ENCODE results near the gene DSP.

Gene DSP

DNA sequence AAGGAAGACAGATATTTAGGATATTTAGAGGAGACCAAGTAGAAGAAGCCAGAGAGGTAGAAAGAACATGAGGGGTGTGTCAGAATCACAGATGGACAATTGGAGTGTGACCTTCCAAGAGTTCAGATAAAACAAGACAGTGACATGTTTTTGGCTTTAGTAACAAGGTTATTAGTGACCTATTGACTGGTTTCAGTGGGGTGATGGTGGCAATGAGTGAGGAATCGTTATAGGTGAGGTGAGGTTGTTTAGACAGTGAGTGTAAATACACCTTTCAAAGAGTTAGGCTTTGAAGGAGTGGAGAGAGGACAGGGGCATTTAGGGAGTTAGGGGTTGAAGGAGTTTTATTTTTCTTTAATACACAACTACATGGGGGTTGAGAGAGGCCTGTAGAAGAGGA is 51.8 kb downstream of the DSP start:
- H3K4me3 ChIP-seq (ENCODE audit: low read depth, low read length), result no peak overlapping the region
- TF ChIP-seq, protein P1, sequence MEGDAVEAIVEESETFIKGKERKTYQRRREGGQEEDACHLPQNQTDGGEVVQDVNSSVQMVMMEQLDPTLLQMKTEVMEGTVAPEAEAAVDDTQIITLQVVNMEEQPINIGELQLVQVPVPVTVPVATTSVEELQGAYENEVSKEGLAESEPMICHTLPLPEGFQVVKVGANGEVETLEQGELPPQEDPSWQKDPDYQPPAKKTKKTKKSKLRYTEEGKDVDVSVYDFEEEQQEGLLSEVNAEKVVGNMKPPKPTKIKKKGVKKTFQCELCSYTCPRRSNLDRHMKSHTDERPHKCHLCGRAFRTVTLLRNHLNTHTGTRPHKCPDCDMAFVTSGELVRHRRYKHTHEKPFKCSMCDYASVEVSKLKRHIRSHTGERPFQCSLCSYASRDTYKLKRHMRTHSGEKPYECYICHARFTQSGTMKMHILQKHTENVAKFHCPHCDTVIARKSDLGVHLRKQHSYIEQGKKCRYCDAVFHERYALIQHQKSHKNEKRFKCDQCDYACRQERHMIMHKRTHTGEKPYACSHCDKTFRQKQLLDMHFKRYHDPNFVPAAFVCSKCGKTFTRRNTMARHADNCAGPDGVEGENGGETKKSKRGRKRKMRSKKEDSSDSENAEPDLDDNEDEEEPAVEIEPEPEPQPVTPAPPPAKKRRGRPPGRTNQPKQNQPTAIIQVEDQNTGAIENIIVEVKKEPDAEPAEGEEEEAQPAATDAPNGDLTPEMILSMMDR (IDR thresholded peaks at IDR 0.05; ENCODE audit: control insufficient read depth, extremely low read depth, insufficient read depth), result no peak
- DNase-seq (ENCODE audit: low read depth), result no peak

DNA sequence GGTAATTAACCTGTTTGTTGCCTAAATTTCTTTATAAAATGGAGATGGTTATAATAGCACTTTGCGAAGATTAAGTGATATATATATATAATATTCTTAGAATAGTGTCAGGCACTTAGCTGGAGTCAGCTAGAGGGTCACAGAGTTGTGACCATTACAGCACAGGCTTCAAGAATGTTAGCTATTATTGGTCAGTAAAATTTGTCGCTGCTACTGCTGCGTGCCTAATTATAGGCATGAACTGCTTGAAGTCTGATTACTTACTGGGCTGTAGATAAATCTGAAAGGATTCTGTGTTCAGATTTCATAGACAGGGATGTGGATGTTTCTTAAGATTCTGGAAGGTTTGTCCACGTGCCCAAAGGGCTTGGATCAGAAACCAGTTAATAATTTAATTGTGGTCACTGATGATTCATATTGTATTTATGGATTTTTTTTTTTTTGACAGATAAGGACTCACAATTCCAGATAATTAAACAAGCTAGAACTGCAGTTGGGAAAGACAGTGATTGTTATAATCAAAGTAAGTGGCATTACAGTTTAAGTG is 53.2 kb downstream of the DSP start:
- no peak for DNase-seq (ENCODE audit: low read depth)
- no peak overlapping the region for H3K4me3 ChIP-seq (ENCODE audit: low read depth, low read length)
- TF ChIP-seq, protein P1 (IDR thresholded peaks at IDR 0.05; ENCODE audit: control insufficient read depth, extremely low read depth, insufficient read depth), result no peak

DNA sequence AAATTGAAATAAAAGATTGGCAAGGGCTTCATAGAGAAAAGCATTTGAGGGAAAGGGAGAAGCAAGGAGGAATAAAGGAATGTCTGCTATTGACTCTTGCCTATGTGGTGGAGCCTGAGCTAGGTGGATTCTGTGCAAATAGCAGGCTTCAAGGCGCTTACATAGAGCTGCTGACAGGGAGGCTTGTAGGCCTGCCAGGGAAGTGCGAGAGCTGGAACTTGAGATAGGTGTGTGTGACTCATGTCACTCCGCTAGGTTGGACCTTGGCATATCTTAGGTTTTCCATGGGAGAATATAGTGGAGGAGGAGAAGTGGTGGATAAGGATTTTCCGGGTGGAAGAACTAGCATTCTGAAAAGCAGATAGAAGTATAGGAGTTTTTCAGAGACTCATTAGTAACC is 62.5 kb downstream of the DSP start:
- TF ChIP-seq, protein P1 (IDR thresholded peaks at IDR 0.05; ENCODE audit: control insufficient read depth, extremely low read depth, insufficient read depth), result no peak
- DNase-seq (ENCODE audit: low read depth), result no peak
- H3K4me3 ChIP-seq (ENCODE audit: low read depth, low read length), result no peak overlapping the region

DNA sequence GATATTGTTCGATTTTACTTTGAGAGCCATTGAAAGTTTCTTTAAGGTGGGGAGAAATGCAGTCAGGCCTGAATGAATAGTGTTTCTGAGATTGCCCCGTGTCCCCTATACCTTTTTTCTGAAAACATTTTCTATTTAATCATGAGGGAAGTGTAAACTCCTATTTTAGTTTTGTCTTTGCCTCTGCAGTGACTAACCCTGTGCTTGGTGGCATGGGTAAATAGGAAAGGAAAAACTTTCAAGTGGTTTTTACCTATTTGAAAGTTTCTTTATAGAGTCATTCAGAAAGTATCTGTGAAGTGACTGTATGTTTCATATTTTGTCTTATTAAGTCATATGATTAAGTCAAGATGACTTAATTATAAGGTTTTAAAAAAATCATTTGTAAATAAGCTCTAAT is 63.0 kb downstream of the DSP start:
- TF ChIP-seq, protein P1 (IDR thresholded peaks at IDR 0.05; ENCODE audit: control insufficient read depth, extremely low read depth, insufficient read depth), result no peak
- H3K4me3 ChIP-seq (ENCODE audit: low read depth, low read length), result no peak overlapping the region
- no peak for DNase-seq (ENCODE audit: low read depth)

DNA sequence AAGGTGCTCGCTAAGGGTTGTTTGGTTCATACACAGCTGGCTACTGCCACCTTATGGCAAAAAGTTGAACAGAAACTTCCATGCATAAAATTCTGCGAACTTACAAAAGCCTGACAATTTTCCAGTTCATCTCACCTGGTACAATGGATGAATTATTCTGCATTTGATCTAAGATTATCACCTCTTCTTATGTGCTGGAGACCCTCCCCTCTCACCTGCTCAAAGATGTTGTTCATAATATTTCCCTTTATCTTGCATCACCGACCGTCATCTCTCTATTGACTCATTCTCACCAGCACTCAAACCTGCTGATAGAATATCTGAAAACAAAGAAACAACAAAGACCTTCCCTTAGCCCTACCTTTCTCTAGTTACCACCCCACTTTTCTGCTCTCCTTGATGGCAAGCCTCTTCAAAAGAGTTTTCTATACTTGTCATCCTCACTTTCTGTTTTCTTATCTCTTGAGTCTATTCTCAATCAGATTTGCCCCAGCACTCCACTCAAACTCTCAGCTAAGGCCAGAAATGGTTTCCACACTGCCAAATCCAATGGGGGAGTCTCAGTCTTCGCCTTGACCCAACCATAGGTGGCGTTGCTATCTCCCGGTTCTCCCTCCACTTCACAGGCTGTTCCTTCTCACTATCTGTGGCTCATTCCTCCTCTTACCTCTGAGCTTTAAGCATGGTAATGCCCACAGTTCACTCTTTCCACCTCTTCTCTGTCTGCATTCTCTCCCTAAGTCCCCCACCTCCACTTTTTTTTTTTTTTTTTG is 74.3 kb downstream of the DSP start:
- DNase-seq (ENCODE audit: low read depth), result no peak
- no peak overlapping the region for H3K4me3 ChIP-seq (ENCODE audit: low read depth, low read length)
- TF ChIP-seq, protein P1 (IDR thresholded peaks at IDR 0.05; ENCODE audit: control insufficient read depth, extremely low read depth, insufficient read depth), result peak; percentile 72

DNA sequence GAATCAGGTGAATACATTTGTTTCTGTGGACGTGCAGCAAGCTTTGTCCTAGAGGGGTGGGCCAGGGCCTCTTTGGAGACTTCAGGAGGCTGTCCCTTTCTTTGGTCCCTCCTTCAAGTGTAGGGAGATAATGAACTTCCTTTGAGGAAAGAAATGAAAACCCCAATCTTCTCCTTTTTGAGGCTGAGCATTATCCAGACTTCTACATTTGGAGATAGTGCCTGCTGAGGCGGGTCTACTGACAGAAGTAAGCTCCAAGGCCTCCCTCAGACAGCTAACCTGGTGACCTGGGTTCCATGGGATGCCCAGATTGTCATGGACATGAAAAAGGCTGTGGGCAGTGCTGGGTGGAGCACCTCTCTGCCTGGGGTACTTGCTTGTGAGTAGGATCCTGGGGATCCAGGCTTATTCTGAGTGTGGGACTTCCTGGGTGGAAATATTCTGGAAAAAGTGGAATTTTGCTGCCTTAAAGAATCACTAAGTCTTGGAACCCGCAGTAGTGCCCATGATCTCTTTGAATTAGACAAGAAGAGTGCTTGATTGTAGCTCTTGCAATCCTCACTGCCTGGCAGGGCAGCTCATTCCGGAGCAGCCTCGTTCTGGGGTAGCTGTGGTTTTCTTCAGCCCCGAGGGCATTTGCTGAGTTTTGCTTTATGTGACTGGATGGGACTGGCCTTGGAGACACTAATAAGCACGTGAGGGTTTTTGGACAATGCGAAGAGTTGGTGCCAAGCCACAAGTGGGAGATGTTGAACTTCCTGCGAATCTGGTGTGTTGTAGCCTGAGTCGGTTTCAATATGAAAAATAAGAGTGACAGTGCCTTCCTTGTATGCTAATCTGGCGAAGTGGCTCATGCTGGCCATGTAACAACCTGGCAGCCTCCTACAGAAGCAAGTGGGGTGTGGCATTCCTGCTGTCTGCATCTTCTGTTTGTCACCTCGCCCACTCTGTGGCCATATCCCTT is 76.6 kb downstream of the DSP start:
- H3K4me3 ChIP-seq (ENCODE audit: low read depth, low read length), result no peak overlapping the region
- peak; percentile 50 for DNase-seq (ENCODE audit: low read depth)
- TF ChIP-seq, protein P1 (IDR thresholded peaks at IDR 0.05; ENCODE audit: control insufficient read depth, extremely low read depth, insufficient read depth), result 0 out of 2 replicates have a peak, but pooled peaks have one; percentile 16

All from LNCaP clone FGC (cell line).